GM12873 (cell line): Measurements from ENCODE around the gene ACKR1.

Source experiments
- TF ChIP-seq, protein P1 (sequence below): IDR thresholded peaks from 2 replicates; pipeline ENCODE4 v1.5.1; 2012; ENCODE audit warnings: low read depth, mild to moderate bottlenecking, moderate library complexity, low read length, control low read depth; ENCODE audit not compliant: insufficient read depth; ENCODE audit errors: missing control alignments

Gene ACKR1

DNA sequence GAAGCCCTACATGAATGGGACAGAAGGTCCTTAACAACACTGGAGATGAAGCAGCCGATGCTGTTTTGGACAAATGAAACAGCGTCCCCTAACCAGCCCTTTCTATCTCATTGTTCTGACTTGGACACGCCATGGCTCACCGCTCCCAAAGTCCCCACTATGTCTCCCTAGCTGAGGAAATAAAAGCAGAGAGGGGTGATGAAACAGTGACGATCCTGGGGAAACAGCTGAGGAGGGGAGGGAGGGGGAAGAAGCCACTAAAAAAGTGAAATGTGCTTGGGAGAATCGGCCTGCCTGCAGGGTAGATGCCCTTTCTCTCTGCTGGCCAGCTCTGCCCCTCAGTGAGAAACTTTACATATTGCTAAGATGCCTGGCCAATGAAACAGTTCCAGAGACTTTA is 1.1 kb upstream of the ACKR1 start:
- TF ChIP-seq, protein P1, sequence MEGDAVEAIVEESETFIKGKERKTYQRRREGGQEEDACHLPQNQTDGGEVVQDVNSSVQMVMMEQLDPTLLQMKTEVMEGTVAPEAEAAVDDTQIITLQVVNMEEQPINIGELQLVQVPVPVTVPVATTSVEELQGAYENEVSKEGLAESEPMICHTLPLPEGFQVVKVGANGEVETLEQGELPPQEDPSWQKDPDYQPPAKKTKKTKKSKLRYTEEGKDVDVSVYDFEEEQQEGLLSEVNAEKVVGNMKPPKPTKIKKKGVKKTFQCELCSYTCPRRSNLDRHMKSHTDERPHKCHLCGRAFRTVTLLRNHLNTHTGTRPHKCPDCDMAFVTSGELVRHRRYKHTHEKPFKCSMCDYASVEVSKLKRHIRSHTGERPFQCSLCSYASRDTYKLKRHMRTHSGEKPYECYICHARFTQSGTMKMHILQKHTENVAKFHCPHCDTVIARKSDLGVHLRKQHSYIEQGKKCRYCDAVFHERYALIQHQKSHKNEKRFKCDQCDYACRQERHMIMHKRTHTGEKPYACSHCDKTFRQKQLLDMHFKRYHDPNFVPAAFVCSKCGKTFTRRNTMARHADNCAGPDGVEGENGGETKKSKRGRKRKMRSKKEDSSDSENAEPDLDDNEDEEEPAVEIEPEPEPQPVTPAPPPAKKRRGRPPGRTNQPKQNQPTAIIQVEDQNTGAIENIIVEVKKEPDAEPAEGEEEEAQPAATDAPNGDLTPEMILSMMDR = no peak

GRCh38 chr1:159205225-159205624 is 550 bp downstream of the ACKR1 start:
- TF ChIP-seq, protein P1 = no peak

- TF ChIP-seq, protein P1 = no peak
These were observed 1.4 kb downstream of the ACKR1 start for GRCh38 chr1:159206110-159206509.

- TF ChIP-seq, protein P1 = no peak
These were observed 2.4 kb downstream of the ACKR1 start for GRCh38 chr1:159207080-159207479.

GRCh38 chr1:159207774-159208173 is 3.1 kb downstream of the ACKR1 start:
- TF ChIP-seq, protein P1 = no peak

DNA sequence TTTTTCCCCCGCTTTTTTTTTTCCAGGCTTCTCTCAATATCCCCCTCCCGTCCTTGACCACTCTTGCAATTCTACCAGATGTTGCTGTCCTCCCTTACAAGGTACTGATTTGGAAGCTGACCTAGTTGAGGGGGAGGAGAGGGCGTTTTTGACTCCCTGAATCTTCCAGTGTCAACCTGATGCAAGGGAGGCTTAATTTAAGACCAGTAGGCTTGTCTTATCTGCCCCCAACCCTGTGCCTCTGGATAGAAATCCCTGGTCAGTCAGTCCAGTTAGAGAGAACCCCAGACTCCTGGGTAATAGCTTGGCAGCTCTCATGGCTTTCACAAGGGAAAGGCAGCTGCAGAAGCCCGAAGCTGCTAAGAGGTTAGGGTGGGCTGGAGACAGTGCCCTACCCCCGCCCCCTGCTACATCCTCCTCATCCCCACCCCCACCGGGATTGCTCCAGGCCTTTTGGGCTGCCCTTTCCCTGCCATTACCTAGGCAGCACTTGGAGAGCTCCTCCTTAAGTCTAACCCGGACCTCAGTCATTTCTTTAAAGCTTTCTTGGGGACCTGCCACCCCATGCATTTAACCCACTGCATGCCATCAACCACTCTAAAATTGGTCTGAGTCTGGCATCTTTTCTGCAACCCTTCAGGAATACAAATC is 3.6 kb downstream of the ACKR1 start:
- TF ChIP-seq, protein P1 = no peak

GRCh38 chr1:159209061-159209460 is 4.4 kb downstream of the ACKR1 start:
- TF ChIP-seq, protein P1 = no peak
